Measurements from ENCODE around the gene PCDHB5. TPM values are rescaled to one million over a fixed set of nuclear protein-coding genes. Genes with fewer than 3 reads are reported as not detected.
"Not testable (repeated sequence)": the region's sequence is repeated elsewhere in the genome, so short reads cannot be mapped to it uniquely, and the experiment has no call there.

The PCDHB5 gene
- 0.07 TPM in 1 of 2 replicates, not detected in the other for total RNA-seq (2014; rRNA removed; shearing (Covaris generic))
- polyA plus RNA-seq (2014; cell fraction: nucleus; rRNA removed), result 0.38 TPM in 1 of 2 replicates, not detected in the other

GRCh38 chr5:141135030-141135717 is at the start of gene PCDHB5:
Gene PCDHB5, plus strand, starts transcription at chr5:141135206. Its CDS starts 229 bp downstream, at chr5:141135435.
- peak; percentile 9 for DNase-seq (ENCODE audit: extremely low read depth, low read depth)

GRCh38 chr5:141094481-141095262 is 40.3 kb upstream of the PCDHB5 start, which contains the start of gene PCDHB2:
Gene PCDHB2, plus strand, starts transcription at chr5:141094615. Its CDS starts 176 bp downstream, at chr5:141094791.
- peak; percentile 11 for DNase-seq (ENCODE audit: extremely low read depth, low read depth)

GRCh38 chr5:141095263-141095641 is 39.8 kb upstream of the PCDHB5 start:
- DNase-seq (ENCODE audit: extremely low read depth, low read depth), result no peak

GRCh38 chr5:141096181-141096580 is 38.8 kb upstream of the PCDHB5 start:
- DNase-seq (ENCODE audit: extremely low read depth, low read depth), result not testable (repeated sequence)

- DNase-seq (ENCODE audit: extremely low read depth, low read depth), result not testable (repeated sequence)
Observed at GRCh38 chr5:141096586-141096985, 38.4 kb upstream of the PCDHB5 start.

GRCh38 chr5:141100243-141100805 is 34.7 kb upstream of the PCDHB5 start, which contains the start of gene PCDHB3:
Gene PCDHB3, plus strand, starts transcription at chr5:141100473. Its CDS starts 177 bp downstream, at chr5:141100650.
- DNase-seq (ENCODE audit: extremely low read depth, low read depth), result peak; percentile 39

- DNase-seq (ENCODE audit: extremely low read depth, low read depth), result no peak
Observed at GRCh38 chr5:141101059-141101458, 33.9 kb upstream of the PCDHB5 start.

- not testable (repeated sequence) for DNase-seq (ENCODE audit: extremely low read depth, low read depth)
Observed at GRCh38 chr5:141102070-141102469, 32.9 kb upstream of the PCDHB5 start.

- DNase-seq (ENCODE audit: extremely low read depth, low read depth), result not testable (repeated sequence)
Observed at GRCh38 chr5:141102471-141102870, 32.5 kb upstream of the PCDHB5 start.

- DNase-seq (ENCODE audit: extremely low read depth, low read depth), result no peak
Observed at GRCh38 chr5:141105350-141105749, 29.7 kb upstream of the PCDHB5 start.

GRCh38 chr5:141119250-141119649 is 15.8 kb upstream of the PCDHB5 start:
- no peak for DNase-seq (ENCODE audit: extremely low read depth, low read depth)

- DNase-seq (ENCODE audit: extremely low read depth, low read depth), result no peak
Observed at GRCh38 chr5:141121563-141121962, 13.4 kb upstream of the PCDHB5 start, which contains the start of gene PCDHB4. Gene PCDHB4, plus strand, starts transcription at chr5:141121818. Its CDS starts 181 bp downstream, at chr5:141121999.

- DNase-seq (ENCODE audit: extremely low read depth, low read depth), result no peak
Observed at GRCh38 chr5:141121985-141122384, 13.0 kb upstream of the PCDHB5 start.

- not testable (repeated sequence) for DNase-seq (ENCODE audit: extremely low read depth, low read depth)
Observed at GRCh38 chr5:141123396-141124135, 11.4 kb upstream of the PCDHB5 start.

- DNase-seq (ENCODE audit: extremely low read depth, low read depth), result no peak
Observed at GRCh38 chr5:141127305-141127704, 7.7 kb upstream of the PCDHB5 start.

- no peak for DNase-seq (ENCODE audit: extremely low read depth, low read depth)
Observed at GRCh38 chr5:141135718-141136266, 786 bp downstream of the PCDHB5 start.

GRCh38 chr5:141137346-141137745 is 2.3 kb downstream of the PCDHB5 start:
- not testable (repeated sequence) for DNase-seq (ENCODE audit: extremely low read depth, low read depth)

- peak; percentile 22 for DNase-seq (ENCODE audit: extremely low read depth, low read depth)
Observed at GRCh38 chr5:141149812-141150211, 14.8 kb downstream of the PCDHB5 start, which contains the start of gene PCDHB6. Gene PCDHB6, plus strand, starts transcription at chr5:141150057. Its CDS starts 201 bp downstream, at chr5:141150258.

GRCh38 chr5:141150224-141150992 is 15.4 kb downstream of the PCDHB5 start:
- no peak for DNase-seq (ENCODE audit: extremely low read depth, low read depth)
